Mesothelial cell of epicardium (in vitro differentiated cells): ENCODE results near the gene SDC1. TPM values are rescaled to one million over a fixed set of nuclear protein-coding genes. Genes with fewer than 3 reads are reported as not detected.

Experiments
- DNase-seq, 2 experiments: peaks; one replicate each; pipeline ENCODE4 v3.0.0; 2021; ENCODE audit warnings: low spot score in 2 of 2; ENCODE audit not compliant: unreplicated experiment in 2 of 2
- H3K27ac Mint-ChIP-seq: 2 replicates; pipeline ENCODE4 v1.8.0; 2021; ENCODE audit warnings: mixed read lengths
- H3K27me3 Mint-ChIP-seq: 2 replicates; pipeline ENCODE4 v1.8.0; 2021; ENCODE audit warnings: low read depth, mixed read lengths
- H3K36me3 Mint-ChIP-seq: 2 replicates; pipeline ENCODE4 v1.8.0; 2021; ENCODE audit warnings: mixed read lengths
- H3K4me1 Mint-ChIP-seq: 2 replicates; pipeline ENCODE4 v1.8.0; 2021; ENCODE audit warnings: mixed read lengths
- H3K4me3 Mint-ChIP-seq: 2 replicates; pipeline ENCODE4 v1.8.0; 2021; ENCODE audit warnings: mild to moderate bottlenecking, moderate library complexity, mixed read lengths
- H3K9me3 Mint-ChIP-seq: 2 replicates; pipeline ENCODE4 v1.8.0; 2021; ENCODE audit warnings: mixed read lengths
- total RNA-seq: library from RNA; stranded (reverse); gene quantifications from 3 replicates; pipeline ENCODE4 v1.2.1, GENCODE V29; 2021
- TF ChIP-seq, protein P1 (sequence below): fragments of 200-600 bp; sonication (generic); IDR thresholded peaks from one replicate; pipeline ENCODE4 v1.5.0; 2021; ENCODE audit warnings: antibody characterized with exemption; ENCODE audit not compliant: unreplicated experiment

Gene SDC1
- total RNA-seq, 1 donor from 2014 or later, result 50.7 TPM

GRCh38 chr2:20164061-20164733 lies 60.7 kb downstream of the SDC1 start:
- peaks cover 8% of the 10 kb centered on the region for H3K9me3 Mint-ChIP-seq
- no peak overlapping the region for H3K4me3 Mint-ChIP-seq
- H3K27me3 Mint-ChIP-seq, result no peaks in the 10 kb centered on the region
- no peak overlapping the region for H3K27ac Mint-ChIP-seq
- peaks cover 9% of the 10 kb centered on the region for H3K4me1 Mint-ChIP-seq
- DNase-seq, result no peak
- H3K36me3 Mint-ChIP-seq, result no peaks in the 10 kb centered on the region
- TF ChIP-seq, protein P1, sequence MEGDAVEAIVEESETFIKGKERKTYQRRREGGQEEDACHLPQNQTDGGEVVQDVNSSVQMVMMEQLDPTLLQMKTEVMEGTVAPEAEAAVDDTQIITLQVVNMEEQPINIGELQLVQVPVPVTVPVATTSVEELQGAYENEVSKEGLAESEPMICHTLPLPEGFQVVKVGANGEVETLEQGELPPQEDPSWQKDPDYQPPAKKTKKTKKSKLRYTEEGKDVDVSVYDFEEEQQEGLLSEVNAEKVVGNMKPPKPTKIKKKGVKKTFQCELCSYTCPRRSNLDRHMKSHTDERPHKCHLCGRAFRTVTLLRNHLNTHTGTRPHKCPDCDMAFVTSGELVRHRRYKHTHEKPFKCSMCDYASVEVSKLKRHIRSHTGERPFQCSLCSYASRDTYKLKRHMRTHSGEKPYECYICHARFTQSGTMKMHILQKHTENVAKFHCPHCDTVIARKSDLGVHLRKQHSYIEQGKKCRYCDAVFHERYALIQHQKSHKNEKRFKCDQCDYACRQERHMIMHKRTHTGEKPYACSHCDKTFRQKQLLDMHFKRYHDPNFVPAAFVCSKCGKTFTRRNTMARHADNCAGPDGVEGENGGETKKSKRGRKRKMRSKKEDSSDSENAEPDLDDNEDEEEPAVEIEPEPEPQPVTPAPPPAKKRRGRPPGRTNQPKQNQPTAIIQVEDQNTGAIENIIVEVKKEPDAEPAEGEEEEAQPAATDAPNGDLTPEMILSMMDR, result no peak

DNA sequence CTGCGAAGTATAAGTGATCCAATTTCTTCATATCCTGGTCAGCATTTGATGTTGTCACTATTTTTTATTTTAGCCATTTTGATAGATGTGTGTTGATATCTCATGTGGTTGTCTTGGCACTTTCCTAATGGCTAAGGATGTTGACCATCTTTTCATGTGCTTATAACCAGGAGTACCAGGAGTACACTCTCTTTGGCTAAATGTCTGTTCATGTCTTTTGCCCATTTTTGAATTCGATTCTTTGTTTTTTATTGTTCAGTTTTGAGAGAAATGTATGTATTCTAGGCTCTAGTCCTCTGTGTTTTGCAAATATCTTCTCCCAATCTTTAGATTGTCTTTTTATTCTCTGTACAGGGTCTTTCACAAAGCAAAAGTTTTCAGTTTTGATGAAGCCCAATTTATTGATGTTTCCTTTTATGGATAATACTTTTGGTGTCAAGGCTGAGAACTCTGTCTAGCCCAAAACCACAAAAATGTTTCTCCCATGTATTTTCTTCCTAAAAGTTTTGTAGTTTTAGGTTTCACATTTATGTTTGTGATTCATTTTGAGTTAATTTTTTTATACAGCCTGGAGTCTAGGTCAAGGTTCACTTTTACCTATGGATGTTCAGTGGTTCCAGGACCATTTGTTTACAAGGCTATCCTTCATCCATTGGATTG lies 65.4 kb downstream of the SDC1 start:
- Mint-ChIP-seq H3K4me1 (no peaks in the 10 kb centered on the region), H3K36me3 (no peaks in the 10 kb centered on the region), H3K4me3 (no peak overlapping the region), H3K27me3 (no peaks in the 10 kb centered on the region), H3K9me3 (peaks cover 14% of the 10 kb centered on the region), H3K27ac (no peak overlapping the region)
- TF ChIP-seq, protein P1, result no peak
- DNase-seq, result no peak

DNA sequence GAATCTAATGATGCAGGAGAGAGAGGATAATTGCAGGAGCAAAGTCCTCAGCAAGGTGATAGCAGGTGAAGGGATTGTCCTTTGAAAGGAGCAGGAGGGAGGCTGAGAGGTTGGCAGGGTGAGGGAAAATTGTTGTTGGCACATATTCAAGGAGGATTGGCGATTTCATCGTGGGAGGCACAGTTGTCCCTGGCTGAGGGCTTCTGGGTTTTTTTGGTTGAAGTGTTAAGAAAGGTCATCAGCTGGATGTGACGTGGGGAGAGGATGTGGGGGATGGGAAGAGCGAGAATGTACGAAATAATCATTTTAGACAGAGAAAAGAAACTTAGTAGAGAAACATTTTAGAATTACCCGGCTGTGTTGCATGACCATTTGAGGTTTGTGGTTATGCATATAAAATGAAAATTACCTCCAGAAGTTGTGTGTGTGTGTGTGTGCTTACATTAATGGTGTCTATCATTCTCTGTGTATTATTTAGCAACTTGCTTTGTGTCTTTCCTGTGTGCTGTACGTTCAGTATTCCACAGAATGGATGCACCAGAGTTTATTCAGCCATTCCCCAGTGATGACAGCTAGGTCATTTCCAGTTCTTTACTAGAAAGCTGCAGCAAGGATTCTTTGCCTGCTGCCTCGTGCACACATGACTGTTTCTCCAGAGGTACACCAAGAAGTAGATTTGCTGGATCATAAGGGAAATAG lies 67.6 kb downstream of the SDC1 start:
- Mint-ChIP-seq H3K36me3 (no peaks in the 10 kb centered on the region), H3K4me3 (no peak overlapping the region), H3K9me3 (peaks cover 14% of the 10 kb centered on the region), H3K27ac (no peak overlapping the region), H3K27me3 (no peaks in the 10 kb centered on the region), H3K4me1 (peaks cover 12% of the 10 kb centered on the region)
- TF ChIP-seq, protein P1, result no peak
- no peak for DNase-seq

GRCh38 chr2:20156836-20157192 lies 68.1 kb downstream of the SDC1 start:
- TF ChIP-seq, protein P1, result no peak
- H3K27me3 Mint-ChIP-seq, result no peaks in the 10 kb centered on the region
- no peaks in the 10 kb centered on the region for H3K36me3 Mint-ChIP-seq
- H3K4me1 Mint-ChIP-seq, result peaks cover 12% of the 10 kb centered on the region
- H3K27ac Mint-ChIP-seq, result no peak overlapping the region
- DNase-seq, result no peak
- H3K9me3 Mint-ChIP-seq, result peaks cover 14% of the 10 kb centered on the region
- no peak overlapping the region for H3K4me3 Mint-ChIP-seq

DNA sequence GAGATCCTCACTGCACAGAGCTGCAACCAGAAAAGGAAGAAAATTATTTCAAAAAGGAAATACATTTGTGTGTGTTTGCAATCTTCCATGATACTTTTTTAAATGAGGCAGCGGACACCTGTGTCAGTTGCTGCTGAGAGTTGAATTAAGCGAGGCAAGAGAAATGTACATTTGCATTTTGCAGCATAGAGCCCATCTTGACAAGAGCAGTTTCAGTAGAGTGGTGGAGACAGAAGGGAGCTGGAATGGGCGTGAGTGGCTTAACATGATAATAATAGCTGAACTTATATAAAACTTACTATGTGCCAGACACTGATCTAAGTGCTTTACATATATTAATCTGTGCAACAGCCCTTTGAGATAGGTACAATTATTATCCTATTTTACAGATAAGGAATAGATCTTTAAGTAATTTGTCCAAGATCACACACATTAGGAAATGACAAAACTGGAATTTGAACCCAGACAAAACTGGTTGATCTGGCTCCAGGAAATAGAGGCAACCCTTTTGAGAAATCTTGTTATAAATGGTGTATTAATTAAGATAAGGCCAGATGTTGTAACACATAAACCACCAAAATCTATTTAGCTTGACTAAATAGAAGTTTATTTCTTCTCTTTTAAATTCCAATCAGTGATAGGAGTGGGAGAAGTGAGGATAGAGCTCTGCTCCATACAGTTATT lies 68.7 kb downstream of the SDC1 start:
- Mint-ChIP-seq H3K4me1 (peaks cover 16% of the 10 kb centered on the region), H3K9me3 (peaks cover 14% of the 10 kb centered on the region), H3K36me3 (no peaks in the 10 kb centered on the region), H3K4me3 (no peak overlapping the region), H3K27ac (no peak overlapping the region), H3K27me3 (no peaks in the 10 kb centered on the region)
- no peak for DNase-seq
- TF ChIP-seq, protein P1, result no peak
